OCI-LY7 (cell line): Measurements from ENCODE around the gene TDRD7. TPM values are rescaled to one million over a fixed set of nuclear protein-coding genes. Genes with fewer than 3 reads are reported as not detected.
A peak's percentile ranks its signal among the peaks of the same experiment; 100 is the strongest.

Source experiments
- BruUV-seq: library from RNA; stranded (reverse); fragments of 400-500 nt; replicated peaks from 2 replicates; lab custom pipeline; 2021; lab: Mats Ljungman, UMichigan
- CTCF ChIA-PET: fragments of 300-600 bp; sonication (Branson Sonifier 250); formaldehyde crosslinking; loops from one replicate; lab custom pipeline; 2022; ENCODE audit warnings: antibody characterized with exemption; ENCODE audit not compliant: unreplicated experiment; lab: Charles Lee
- POLR2A ChIA-PET: fragments of 300-600 bp; sonication (Branson Sonifier 250); formaldehyde crosslinking; loops from one replicate; lab custom pipeline; 2022; ENCODE audit warnings: antibody characterized with exemption; lab: Charles Lee
- DNase-seq: peaks from one replicate; pipeline ENCODE4 v3.0.0-alpha.2; 2015; ENCODE audit warnings: low spot score
- H2AFZ ChIP-seq: fragments of 200-600 bp; sonication (generic), shearing (Covaris generic); 2 replicates; pipeline ENCODE4 v1.6.1; 2014; ENCODE audit warnings: mild to moderate bottlenecking, antibody characterized with exemption, low read length, moderate library complexity
- H3K27ac ChIP-seq: fragments of 200-600 bp; sonication (generic); 2 replicates; pipeline ENCODE4 v1.5.1; 2014; ENCODE audit warnings: mixed run types, low read depth, mild to moderate bottlenecking, moderate library complexity, low read length, inconsistent platforms; ENCODE audit not compliant: poor library complexity, severe bottlenecking
- H3K36me3 ChIP-seq: fragments of 200-600 bp; sonication (generic); 2 replicates; pipeline ENCODE4 v1.6.1; 2014; ENCODE audit warnings: mild to moderate bottlenecking, antibody characterized with exemption, low read length, moderate library complexity, mixed read lengths; ENCODE audit not compliant: insufficient read depth
- H3K4me1 ChIP-seq: fragments of 200-600 bp; sonication (generic); 2 replicates; pipeline ENCODE4 v1.5.1; 2014; ENCODE audit warnings: mild to moderate bottlenecking, low read length; ENCODE audit not compliant: insufficient read depth, poor library complexity, severe bottlenecking
- H3K4me2 ChIP-seq: fragments of 200-600 bp; sonication (generic); 2 replicates; pipeline ENCODE4 v1.6.1; 2014; ENCODE audit warnings: mild to moderate bottlenecking, low read length
- H3K4me3 ChIP-seq: fragments of 200-600 bp; sonication (generic); 2 replicates; pipeline ENCODE4 v1.5.1; 2014; ENCODE audit warnings: mild to moderate bottlenecking, low read depth, low read length; ENCODE audit not compliant: poor library complexity, severe bottlenecking
- H3K79me2 ChIP-seq: fragments of 200-600 bp; sonication (generic); 2 replicates; pipeline ENCODE4 v1.6.1; 2016; ENCODE audit warnings: low read depth, mild to moderate bottlenecking, low read length, moderate library complexity, mixed read lengths; ENCODE audit not compliant: insufficient read depth
- H3K9me2 ChIP-seq: fragments of 200-600 bp; sonication (generic); 2 replicates; pipeline ENCODE4 v1.6.1; 2016; ENCODE audit warnings: mild to moderate bottlenecking, low read length, mixed read lengths; ENCODE audit not compliant: insufficient read depth
- H3K9me3 ChIP-seq: fragments of 200-600 bp; sonication (generic); 2 replicates; pipeline ENCODE4 v1.6.1; 2014; ENCODE audit warnings: mild to moderate bottlenecking, mixed run types, low read length, mixed read lengths
- H4K20me1 ChIP-seq: fragments of 200-600 bp; sonication (generic); 2 replicates; pipeline ENCODE4 v1.6.1; 2014; ENCODE audit warnings: mild to moderate bottlenecking, antibody characterized with exemption, low read length, moderate library complexity, mixed read lengths; ENCODE audit not compliant: insufficient read depth
- CTCF ChIP-seq: fragments of 200-600 bp; sonication (generic); conservative IDR thresholded peaks from 2 replicates; pipeline ENCODE4 v1.5.1; 2014; ENCODE audit warnings: mild to moderate bottlenecking, antibody characterized with exemption, low read length, moderate library complexity, mixed read lengths
- EZH2phosphoT487 ChIP-seq: fragments of 200-600 bp; sonication (generic); IDR thresholded peaks from 2 replicates; pipeline ENCODE4 v1.6.1; 2018; ENCODE audit warnings: low read depth, borderline replicate concordance, mild to moderate bottlenecking, mixed run types, antibody characterized with exemption, low read length, moderate library complexity, mixed read lengths
- intact Hi-C: fragments of 100-400 bp; cut with micrococcal nuclease; formaldehyde crosslinking; loops from one replicate; pipeline ENCODE4 v1.10.0; 2022; ENCODE audit not compliant: unreplicated experiment
- total RNA-seq, 2 experiments: library from RNA; depleted of rRNA in 1 of 2; stranded (reverse); fragments of >200 nt in 1 of 2; shearing (Covaris generic) in 1 of 2; gene quantifications; 2 replicates each; pipeline ENCODE4 v1.2.3, GENCODE V29; 2014 to 2022

TDRD7 gene
- total RNA-seq, 2 experiments from 2014 or later = 4.0 to 6.1 TPM

GRCh38 chr9:97468658-97469448 lies 57.0 kb downstream of the TDRD7 start:
- BruUV-seq = no TSS peak
- Histone ChIP-seq H3K9me3 (no peaks in the 10 kb centered on the region), H3K79me2 (no peaks in the 10 kb centered on the region), H3K4me1 (no peaks in the 10 kb centered on the region), H3K4me3 (no peak overlapping the region), H3K36me3 (no peaks in the 10 kb centered on the region), H3K27ac (no peak overlapping the region), H4K20me1 (no peaks in the 10 kb centered on the region), H2AFZ (no peak overlapping the region), H3K4me2 (no peak overlapping the region), H3K9me2 (no peaks in the 10 kb centered on the region)
- no peak for TF ChIP-seq EZH2phosphoT487
- TF ChIP-seq CTCF = peak; percentile 79
- intact Hi-C loops = loop anchor here (1.0 to 5.0 kb wide), 3 partner anchors 130 to 433 kb away; no protein-coding TSS in a partner anchor
- ChIA-PET CTCF (interaction anchor here (1.2 kb wide), 1 partner anchor 129 kb away, joined by 6 read pairs; no protein-coding TSS in a partner anchor), POLR2A (interaction anchor here (0.6 kb wide), 1 partner anchor 330 kb away, joined by 3 read pairs; no protein-coding TSS in a partner anchor)
- DNase-seq = peak; percentile 50

GRCh38 chr9:97470076-97470475 lies 58.2 kb downstream of the TDRD7 start:
- ChIA-PET POLR2A (interaction anchor here (0.9 to 1.0 kb wide), 2 partner anchors 9 to 28 kb away, joined by 3 read pairs; no protein-coding TSS in a partner anchor), CTCF (no interaction called here)
- DNase-seq = peak; percentile 13
- Histone ChIP-seq H3K4me2 (no peak overlapping the region), H3K27ac (no peak overlapping the region), H3K36me3 (no peaks in the 10 kb centered on the region), H3K9me2 (no peaks in the 10 kb centered on the region), H3K9me3 (no peaks in the 10 kb centered on the region), H3K4me3 (no peak overlapping the region), H2AFZ (no peak overlapping the region), H3K4me1 (no peaks in the 10 kb centered on the region), H4K20me1 (no peaks in the 10 kb centered on the region), H3K79me2 (no peaks in the 10 kb centered on the region)
- peak; percentile 59 for TF ChIP-seq CTCF
- TF ChIP-seq EZH2phosphoT487 = no peak
- intact Hi-C loops = no loop called here
- no TSS peak for BruUV-seq

GRCh38 chr9:97473717-97474116 lies 61.8 kb downstream of the TDRD7 start:
- POLR2A ChIA-PET = interaction anchor here (0.8 to 1.5 kb wide), 4 partner anchors 8 to 141 kb away, joined by 3 to 5 read pairs (median 4); no protein-coding TSS in a partner anchor
- no TSS peak for BruUV-seq

More at GRCh38 chr9:97473717-97474116, 61.8 kb downstream of the TDRD7 start:
- DNase-seq = no peak
- CTCF ChIA-PET = no interaction called here
- Histone ChIP-seq H3K79me2 (no peaks in the 10 kb centered on the region), H3K27ac (no peak overlapping the region), H3K9me3 (no peaks in the 10 kb centered on the region), H3K4me3 (no peak overlapping the region), H3K36me3 (no peaks in the 10 kb centered on the region), H3K4me1 (no peaks in the 10 kb centered on the region), H3K9me2 (no peaks in the 10 kb centered on the region), H4K20me1 (no peaks in the 10 kb centered on the region), H3K4me2 (no peak overlapping the region), H2AFZ (no peak overlapping the region)
- intact Hi-C loops = no loop called here
- no peak for TF ChIP-seq EZH2phosphoT487
